Natural killer cell (primary cell): Measurements from ENCODE around the gene RBP5. TPM values are rescaled to one million over a fixed set of nuclear protein-coding genes. Genes with fewer than 3 reads are reported as not detected.

Source experiments
- ATAC-seq, 3 donors: fragments of 150-1000 bp in 2 of 3; fragments of 200-7000 bp in 1 of 3; cut with Tn5 transposase; 1 replicate in 1 of 3; 2 replicates in 2 of 3; pipeline ENCODE4 v1.10.0; 2021; ENCODE audit warnings: mild to moderate bottlenecking in 2 of 3, moderate library complexity in 2 of 3
- DNase-seq, 2 donors: peaks; one replicate each; pipeline versions ENCODE4 v3.0.0 to v3.0.0-alpha.2; 2013 to 2021; ENCODE audit warnings: mixed read lengths in 1 of 2
- H3K27ac ChIP-seq: one replicate; pipeline ENCODE4 v1.5.1; 2013; ENCODE audit warnings: mild to moderate bottlenecking, low read length
- H3K27me3 ChIP-seq: one replicate; pipeline ENCODE4 v1.6.1; 2013; ENCODE audit warnings: low read length; ENCODE audit not compliant: control insufficient read depth, insufficient read depth
- H3K36me3 ChIP-seq: one replicate; pipeline ENCODE4 v1.6.1; 2013; ENCODE audit warnings: low read length; ENCODE audit not compliant: control insufficient read depth, insufficient read depth
- H3K4me1 ChIP-seq: one replicate; pipeline ENCODE4 v1.6.1; 2013; ENCODE audit warnings: low read length; ENCODE audit not compliant: control insufficient read depth, insufficient read depth
- H3K4me3 ChIP-seq: one replicate; pipeline ENCODE4 v1.5.1; 2013; ENCODE audit warnings: low read length
- H3K9me3 ChIP-seq: one replicate; pipeline ENCODE4 v1.6.1; 2013; ENCODE audit warnings: low read length; ENCODE audit not compliant: control insufficient read depth, insufficient read depth
- H3K27ac Mint-ChIP-seq, 2 donors: one replicate each; pipeline ENCODE4 v1.8.0; 2022; ENCODE audit warnings: mild to moderate bottlenecking in 2 of 2, mixed read lengths in 2 of 2, moderate library complexity in 1 of 2
- H3K27me3 Mint-ChIP-seq, 2 donors: one replicate each; pipeline ENCODE4 v1.8.0; 2022; ENCODE audit warnings: low read depth in 2 of 2, mixed read lengths in 2 of 2
- H3K36me3 Mint-ChIP-seq: one replicate; pipeline ENCODE4 v1.8.0; 2022; ENCODE audit warnings: mixed read lengths
- H3K4me1 Mint-ChIP-seq, 2 donors: one replicate each; pipeline ENCODE4 v1.8.0; 2022; ENCODE audit warnings: mixed read lengths in 2 of 2
- H3K4me3 Mint-ChIP-seq: one replicate; pipeline ENCODE4 v1.8.0; 2022; ENCODE audit warnings: mild to moderate bottlenecking, moderate library complexity, mixed read lengths
- H3K9me3 Mint-ChIP-seq, 2 donors: one replicate each; pipeline ENCODE4 v1.8.0; 2022; ENCODE audit warnings: mixed read lengths in 2 of 2
- WGBS: methylation state at CpG from one replicate; pipeline ENCODE4 v1.1.7; 2013; ENCODE audit warnings: missing lambda C conversion rate; ENCODE audit not compliant: insufficient coverage; 5-methylcytosine and 5-hydroxymethylcytosine counted together
- intact Hi-C: fragments of 100-400 bp; cut with micrococcal nuclease; formaldehyde crosslinking; loops from one replicate; pipeline ENCODE4 v1.14.2; 2022
- total RNA-seq, 4 donors: library from RNA; stranded (reverse); fragments of 120-200 nt in 1 of 4; gene quantifications; one replicate each; pipeline versions ENCODE4 v1.2.3 to v1.2.4, GENCODE V29; 2013 to 2022
- TF ChIP-seq, protein P1 (sequence below): fragments of 200-600 bp; IDR thresholded peaks from one replicate; pipeline ENCODE4 v1.8.0; 2022; ENCODE audit warnings: antibody characterized with exemption

Gene RBP5
- total RNA-seq, 3 donors from 2014 or later (not counting 1 experiment from before 2014, with no cell fraction given) = not detected

DNA sequence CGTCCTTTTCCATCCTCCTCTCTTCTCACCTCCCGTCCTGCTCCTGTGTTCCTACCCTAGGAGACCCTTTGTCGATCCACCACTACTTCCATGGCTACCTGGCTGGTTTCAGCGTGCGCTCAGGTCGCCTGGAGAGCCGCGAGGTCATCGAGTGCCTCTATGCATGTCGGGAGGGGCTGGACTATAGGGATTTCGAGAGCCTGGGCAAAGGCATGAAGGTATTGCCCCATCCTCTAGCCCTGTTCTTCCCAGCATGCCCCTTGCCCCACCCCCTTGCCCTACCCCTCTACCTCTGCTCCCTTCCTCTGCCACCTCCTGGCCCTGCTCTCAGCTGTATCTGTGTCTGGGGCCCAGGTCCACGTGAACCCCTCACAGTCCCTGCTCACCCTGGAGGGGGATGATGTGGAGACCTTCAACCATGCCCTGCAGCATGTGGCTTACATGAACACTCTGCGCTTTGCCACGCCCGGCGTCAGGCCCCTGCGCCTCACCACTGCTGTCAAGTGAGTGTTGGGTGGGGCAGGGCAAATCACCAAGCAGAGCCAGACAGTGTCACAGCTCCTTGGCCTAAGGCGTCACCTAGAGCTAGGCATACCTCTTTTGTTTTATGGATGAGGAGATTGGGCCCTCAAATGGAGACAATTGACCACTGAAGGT lies 14.2 kb upstream of the RBP5 start:
- Histone ChIP-seq H3K9me3 (no peaks in the 10 kb centered on the region), H3K27me3 (no peaks in the 10 kb centered on the region), H3K27ac (no peak overlapping the region), H3K4me3 (no peak overlapping the region), H3K36me3 (peaks cover 82% of the 10 kb centered on the region), H3K4me1 (no peaks in the 10 kb centered on the region)
- H3K36me3 Mint-ChIP-seq = peaks cover 7% of the 10 kb centered on the region
- WGBS = 99% methylated on average over 18 of the region's 18 CpGs
- no peak for DNase-seq
- H3K27ac Mint-ChIP-seq = no peak overlapping the region
- TF ChIP-seq, protein P1, sequence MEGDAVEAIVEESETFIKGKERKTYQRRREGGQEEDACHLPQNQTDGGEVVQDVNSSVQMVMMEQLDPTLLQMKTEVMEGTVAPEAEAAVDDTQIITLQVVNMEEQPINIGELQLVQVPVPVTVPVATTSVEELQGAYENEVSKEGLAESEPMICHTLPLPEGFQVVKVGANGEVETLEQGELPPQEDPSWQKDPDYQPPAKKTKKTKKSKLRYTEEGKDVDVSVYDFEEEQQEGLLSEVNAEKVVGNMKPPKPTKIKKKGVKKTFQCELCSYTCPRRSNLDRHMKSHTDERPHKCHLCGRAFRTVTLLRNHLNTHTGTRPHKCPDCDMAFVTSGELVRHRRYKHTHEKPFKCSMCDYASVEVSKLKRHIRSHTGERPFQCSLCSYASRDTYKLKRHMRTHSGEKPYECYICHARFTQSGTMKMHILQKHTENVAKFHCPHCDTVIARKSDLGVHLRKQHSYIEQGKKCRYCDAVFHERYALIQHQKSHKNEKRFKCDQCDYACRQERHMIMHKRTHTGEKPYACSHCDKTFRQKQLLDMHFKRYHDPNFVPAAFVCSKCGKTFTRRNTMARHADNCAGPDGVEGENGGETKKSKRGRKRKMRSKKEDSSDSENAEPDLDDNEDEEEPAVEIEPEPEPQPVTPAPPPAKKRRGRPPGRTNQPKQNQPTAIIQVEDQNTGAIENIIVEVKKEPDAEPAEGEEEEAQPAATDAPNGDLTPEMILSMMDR = no peak
- no peaks in the 10 kb centered on the region for H3K9me3 Mint-ChIP-seq
- no peaks in the 10 kb centered on the region for H3K27me3 Mint-ChIP-seq
- peaks cover 5 to 12% of the 10 kb centered on the region in 2 donors for H3K4me1 Mint-ChIP-seq
- intact Hi-C loops = loop anchor here (1.0 kb wide), 1 partner anchor 45 kb away; no protein-coding TSS in a partner anchor
- H3K4me3 Mint-ChIP-seq = no peak overlapping the region
- ATAC-seq = no peak

DNA sequence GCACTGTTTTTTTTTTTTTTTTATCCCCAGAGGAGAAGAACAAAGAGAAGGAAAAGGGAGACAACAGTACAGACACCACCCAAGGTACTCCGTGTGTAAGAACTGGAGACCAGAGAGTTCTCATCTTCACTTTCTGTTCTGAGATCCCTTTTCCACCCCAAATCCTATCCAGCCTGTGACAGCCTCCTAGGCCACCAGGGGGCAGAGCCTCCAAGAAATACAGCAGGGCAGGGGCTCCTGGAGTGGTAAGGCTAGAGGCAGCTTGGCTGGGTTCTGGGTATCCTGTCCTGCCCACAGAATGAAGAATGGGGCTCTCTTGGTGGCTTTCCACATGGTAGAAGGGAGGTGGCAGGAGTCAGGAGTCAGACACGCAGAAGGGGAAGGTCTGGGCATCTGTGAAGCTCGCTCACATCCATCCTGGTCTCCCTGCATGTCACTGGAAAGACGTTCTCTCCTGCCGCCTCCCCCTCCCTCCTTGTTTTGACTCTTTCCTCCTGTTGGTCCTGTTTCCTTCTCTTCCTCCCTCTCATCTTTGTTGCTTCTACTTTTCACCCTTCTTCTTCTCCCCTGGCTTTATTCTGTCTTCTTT lies 13.5 kb upstream of the RBP5 start:
- no peak overlapping the region for H3K27ac ChIP-seq
- H3K9me3 ChIP-seq = no peaks in the 10 kb centered on the region
- 94% methylated on average over 4 of the region's 5 CpGs for WGBS
- H3K4me3 ChIP-seq = no peak overlapping the region
- Mint-ChIP-seq H3K4me3 (no peak overlapping the region), H3K4me1 (peaks cover 6 to 12% of the 10 kb centered on the region in 2 donors), H3K9me3 (no peaks in the 10 kb centered on the region), H3K27ac (no peak overlapping the region), H3K27me3 (no peaks in the 10 kb centered on the region), H3K36me3 (peaks cover 7% of the 10 kb centered on the region)
- no peaks in the 10 kb centered on the region for H3K27me3 ChIP-seq
- H3K4me1 ChIP-seq = no peaks in the 10 kb centered on the region
- peak; percentile 36 to 71 for DNase-seq
- peak; percentile 73 to 77 (median 75) for ATAC-seq
- H3K36me3 ChIP-seq = peaks cover 86% of the 10 kb centered on the region
- TF ChIP-seq, protein P1 = peak; percentile 57
- intact Hi-C loops = loop anchor here (1.0 kb wide), 1 partner anchor 46 kb away; no protein-coding TSS in a partner anchor

DNA sequence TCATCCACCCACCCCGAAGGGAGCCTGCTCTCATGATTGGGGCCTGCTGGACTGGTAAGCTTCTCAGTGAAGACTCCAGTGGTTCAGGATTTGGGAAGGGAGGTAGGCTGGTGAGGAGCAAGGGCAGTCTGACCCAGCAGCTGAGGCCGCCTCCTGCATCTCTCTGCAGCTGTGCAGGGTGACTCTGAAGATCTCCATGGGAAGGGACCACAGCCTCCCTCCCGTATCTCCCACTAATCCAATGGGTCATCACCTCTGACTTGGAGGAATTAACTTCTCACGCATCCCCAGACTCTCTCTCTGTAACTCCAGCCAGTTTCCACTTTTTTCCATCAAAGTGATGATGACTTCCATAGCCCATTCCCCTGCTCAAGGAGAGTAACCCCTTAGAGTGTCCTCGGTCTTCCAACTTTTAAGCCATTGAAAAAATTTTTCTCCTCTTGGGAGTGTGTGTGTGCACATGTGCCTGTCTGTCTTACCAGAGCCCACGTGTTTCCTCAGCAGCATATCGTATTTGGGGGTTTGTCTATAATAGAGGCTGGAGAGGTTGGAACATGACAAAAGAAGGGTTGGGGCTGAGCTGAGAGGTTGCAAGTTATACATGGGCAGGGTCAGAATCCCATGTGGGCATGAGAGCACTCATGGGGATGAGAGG lies 12.8 kb upstream of the RBP5 start:
- ATAC-seq (no peak), DNase-seq (no peak)
- Histone ChIP-seq H3K27me3 (no peaks in the 10 kb centered on the region), H3K36me3 (peaks cover 87% of the 10 kb centered on the region), H3K4me1 (no peaks in the 10 kb centered on the region), H3K27ac (no peak overlapping the region), H3K9me3 (no peaks in the 10 kb centered on the region), H3K4me3 (no peak overlapping the region)
- Mint-ChIP-seq H3K4me3 (no peak overlapping the region), H3K27ac (no peak overlapping the region), H3K9me3 (no peaks in the 10 kb centered on the region), H3K27me3 (no peaks in the 10 kb centered on the region), H3K4me1 (peaks cover 6 to 12% of the 10 kb centered on the region in 2 donors), H3K36me3 (peaks cover 7% of the 10 kb centered on the region)
- TF ChIP-seq, protein P1 = no peak
- intact Hi-C loops = loop anchor here (1.0 kb wide), 1 partner anchor 47 kb away; no protein-coding TSS in a partner anchor
- 98% methylated on average over 7 of the region's 7 CpGs for WGBS
